K562 (cell line): Measurements from ENCODE around the gene GLMP. TPM values are rescaled to one million over a fixed set of nuclear protein-coding genes. Genes with fewer than 3 reads are reported as not detected.
A peak's percentile ranks its signal among the peaks of the same experiment; 100 is the strongest.

Experiments used
- ATAC-seq: fragments of 200-7000 bp; cut with Tn5 transposase; 3 replicates; pipeline ENCODE4 v1.9.1; 2020; ENCODE audit warnings: moderate library complexity
- BruUV-seq: library from RNA; stranded (reverse); fragments of 400-500 nt; replicated peaks from 2 replicates; lab custom pipeline; 2021; lab: Mats Ljungman, UMichigan
- CTCF ChIA-PET: fragments of 300-600 bp; formaldehyde crosslinking; extraction: SDS; loops from one replicate; lab custom pipeline; 2021; ENCODE audit warnings: low intra/inter-chr PET ratio; lab: Yijun Ruan, JAX
- POLR2A ChIA-PET: fragments of 300-600, 350-650 bp; sonication (Branson Sonifier 250); formaldehyde crosslinking; extraction: SDS; loops from one replicate; lab custom pipeline; 2021; ENCODE audit warnings: antibody characterized with exemption, inconsistent platforms; lab: Yijun Ruan, JAX
- DNase-seq, 4 experiments: peaks; one replicate each; pipeline versions ENCODE4 v3.0.0 to v3.0.0-alpha.2; 2011 to 2018; ENCODE audit warnings: low spot score in 3 of 4, mixed read lengths in 3 of 4; ENCODE audit errors: extremely low read depth in 1 of 4
- FAIRE-seq: peaks from 2 replicates; lab custom pipeline; 2011; peaks lifted over from hg19 to GRCh38; lab: Jason Lieb, UNC
- H2AFZ ChIP-seq: 2 replicates; pipeline ENCODE4 v1.6.0; 2011; ENCODE audit warnings: low read depth, low read length, control low read depth, inconsistent platforms
- H3K27ac ChIP-seq: fragments of 200-600 bp; 3 replicates; pipeline ENCODE4 v1.8.0; 2011; ENCODE audit warnings: low read depth, mild to moderate bottlenecking, control low read depth, inconsistent platforms, low read length, moderate library complexity, mixed read lengths; ENCODE audit errors: extremely low read depth
- H3K27me3 ChIP-seq, 2 experiments: fragments of 300-600 bp in 1 of 2; 2 replicates in 1 of 2; 3 replicates in 1 of 2; pipeline versions ENCODE4 v1.6.0 to v1.8.0; 2011; ENCODE audit warnings: inconsistent platforms in 2 of 2, low read length in 2 of 2, mild to moderate bottlenecking in 1 of 2, mixed read lengths in 1 of 2, moderate library complexity in 1 of 2; ENCODE audit not compliant: control insufficient read depth in 2 of 2, insufficient read depth in 2 of 2
- H3K36me3 ChIP-seq: fragments of 300-600 bp; 3 replicates; pipeline ENCODE4 v1.8.0; 2011; ENCODE audit warnings: mild to moderate bottlenecking, low read length, inconsistent platforms; ENCODE audit not compliant: control insufficient read depth, insufficient read depth
- H3K4me1 ChIP-seq, 2 experiments: fragments of 200-600 bp in 1 of 2; replicated peaks in 1 of 2; 2 replicates in 1 of 2; 3 replicates in 1 of 2; pipeline versions ENCODE4 v1.5.1 to v1.8.0; 2011; ENCODE audit warnings: inconsistent platforms in 2 of 2, low read length in 2 of 2, mild to moderate bottlenecking in 1 of 2, mixed read lengths in 1 of 2, moderate library complexity in 1 of 2; ENCODE audit not compliant: control insufficient read depth in 2 of 2, insufficient read depth in 2 of 2
- H3K4me2 ChIP-seq: 2 replicates; pipeline ENCODE4 v1.6.1; 2011; ENCODE audit warnings: low read length, control low read depth, inconsistent platforms, mixed read lengths; ENCODE audit not compliant: insufficient read depth
- H3K4me3 ChIP-seq: fragments of 200-600 bp; sonication (generic), shearing (Covaris generic); 2 replicates; pipeline ENCODE4 v1.5.1; 2016; ENCODE audit warnings: control low read depth, inconsistent platforms
- H3K79me2 ChIP-seq: fragments of 200-600 bp; 3 replicates; pipeline ENCODE4 v1.8.0; 2011; ENCODE audit warnings: low read length, inconsistent platforms; ENCODE audit not compliant: control insufficient read depth, insufficient read depth
- H3K9ac ChIP-seq, 2 experiments: 2 replicates each; pipeline versions ENCODE4 v1.6.0 to v1.6.1; 2011; ENCODE audit warnings: low read depth in 2 of 2, low read length in 2 of 2, control low read depth in 1 of 2, inconsistent platforms in 1 of 2, mild to moderate bottlenecking in 1 of 2, mixed read lengths in 1 of 2; ENCODE audit not compliant: insufficient read depth in 1 of 2
- H3K9me1 ChIP-seq: one replicate; pipeline ENCODE4 v1.6.0; 2011; ENCODE audit warnings: inconsistent platforms, mild to moderate bottlenecking, low read length, moderate library complexity; ENCODE audit not compliant: control insufficient read depth, insufficient read depth
- H3K9me3 ChIP-seq: replicated peaks from 2 replicates; pipeline ENCODE4 v1.5.1; 2011; ENCODE audit warnings: low read depth, low read length, inconsistent platforms; ENCODE audit not compliant: control insufficient read depth, insufficient read depth
- H4K20me1 ChIP-seq: replicated peaks from 2 replicates; pipeline ENCODE4 v1.6.1; 2011; ENCODE audit warnings: low read length, inconsistent platforms, mixed read lengths; ENCODE audit not compliant: control insufficient read depth, insufficient read depth
- JUNB ChIP-seq: fragments of 450-650 bp; formaldehyde crosslinking; conservative IDR thresholded peaks from 2 replicates; pipeline ENCODE4 v1.4.0; 2020; ENCODE audit warnings: mild to moderate bottlenecking
- NR2F6 ChIP-seq: fragments of 450-650 bp; formaldehyde crosslinking; IDR thresholded peaks from 2 replicates; pipeline ENCODE4 v1.4.0; 2020; ENCODE audit warnings: mild to moderate bottlenecking
- RBBP5 ChIP-seq: fragments of 200-600 bp; sonication (generic); IDR thresholded peaks from 2 replicates; pipeline ENCODE4 v1.6.1; 2012; ENCODE audit warnings: borderline replicate concordance, mild to moderate bottlenecking, low read length, control low read depth, inconsistent platforms; ENCODE audit not compliant: insufficient read depth, poor library complexity, severe bottlenecking
- TCF7L2 ChIP-seq: fragments of 150-350 bp; IDR thresholded peaks from 2 replicates; pipeline ENCODE4 v1.6.1; 2016; ENCODE audit warnings: low read depth, mild to moderate bottlenecking, low read length, moderate library complexity
- ZNF165 ChIP-seq: fragments of 250-450 bp; sonication (Bioruptor Pico); IDR thresholded peaks from 2 replicates; pipeline ENCODE4 v1.4.0; 2020; ENCODE audit warnings: borderline replicate concordance
- ZNF780A ChIP-seq: fragments of 250-450 bp; sonication (Bioruptor Pico); IDR thresholded peaks from 2 replicates; pipeline ENCODE4 v1.5.0; 2021; ENCODE audit warnings: mild to moderate bottlenecking
- WGBS: fragments of 100-300 bp; shearing (Covaris generic); methylation state at CpG from one replicate; pipeline ENCODE4 v1.1.6; 2016; ENCODE audit warnings: low coverage, mixed read lengths; ENCODE audit not compliant: insufficient coverage; ENCODE audit errors: missing lambda C conversion rate; 5-methylcytosine and 5-hydroxymethylcytosine counted together
- in situ Hi-C: fragments of 300-500 bp; cut with MboI; formaldehyde crosslinking; loops from 4 replicates; pipeline ENCODE4 v1.15.0; 2018; ENCODE audit warnings: inconsistent platforms, mixed read lengths
- intact Hi-C: fragments of 100-400 bp; cut with micrococcal nuclease; formaldehyde crosslinking; loops from 2 replicates; pipeline ENCODE4 v1.14.2; 2022
- polyA plus RNA-seq, 8 experiments: library from polyadenylated mRNA; depleted of rRNA in 4 of 8; stranded (reverse) in 5 of 8; unstranded in 3 of 8; fragments of >200 nt; fragmentation: Nextera tagmentation in 2 of 8; fragmentation: Illumina TruSeq in 1 of 8; extraction: Ambion mirVana in 2 of 8; extraction: Trizol in 1 of 8; gene quantifications; 2 replicates each; pipeline versions ENCODE4 v1.2.1 to v1.2.3, GENCODE V29; 2011 to 2014; ENCODE audit warnings: inconsistent platforms in 1 of 8, missing spikeins in 1 of 8
- total RNA-seq, 7 experiments: library from RNA; depleted of rRNA in 6 of 7; stranded (reverse); fragments of >200 nt in 6 of 7; fragmentation: Illumina TruSeq in 2 of 7; extraction: Trizol in 2 of 7; gene quantifications; 2 replicates each; pipeline versions ENCODE4 v1.2.1 to v1.2.3, GENCODE V29; 2011 to 2021; ENCODE audit warnings: low replicate concordance in 1 of 7
- TF ChIP-seq, protein P1 (sequence below): fragments of 250-450 bp; sonication (Bioruptor Pico); IDR thresholded peaks from 2 replicates; pipeline ENCODE4 v1.8.0; 2022; ENCODE audit warnings: moderate library complexity, mild to moderate bottlenecking, inconsistent platforms
- TF ChIP-seq, protein P2 (sequence below): fragments of 450-650 bp; IDR thresholded peaks from one replicate; pipeline ENCODE4 v1.6.1; 2018; ENCODE audit warnings: mild to moderate bottlenecking, moderate library complexity; ENCODE audit not compliant: partially characterized antibody
- TF ChIP-seq, protein P3 (sequence below): fragments of 250-450 bp; sonication (Bioruptor Pico); IDR thresholded peaks from 2 replicates; pipeline ENCODE4 v1.5.0; 2022; ENCODE audit warnings: mild to moderate bottlenecking

Gene GLMP
- total and polyA plus RNA-seq, 9 of the 15 experiments (the other 6 are each of a cell fraction or from before 2014, with no cell fraction given): 8.3 to 28.2 (median 22.4) TPM

DNA sequence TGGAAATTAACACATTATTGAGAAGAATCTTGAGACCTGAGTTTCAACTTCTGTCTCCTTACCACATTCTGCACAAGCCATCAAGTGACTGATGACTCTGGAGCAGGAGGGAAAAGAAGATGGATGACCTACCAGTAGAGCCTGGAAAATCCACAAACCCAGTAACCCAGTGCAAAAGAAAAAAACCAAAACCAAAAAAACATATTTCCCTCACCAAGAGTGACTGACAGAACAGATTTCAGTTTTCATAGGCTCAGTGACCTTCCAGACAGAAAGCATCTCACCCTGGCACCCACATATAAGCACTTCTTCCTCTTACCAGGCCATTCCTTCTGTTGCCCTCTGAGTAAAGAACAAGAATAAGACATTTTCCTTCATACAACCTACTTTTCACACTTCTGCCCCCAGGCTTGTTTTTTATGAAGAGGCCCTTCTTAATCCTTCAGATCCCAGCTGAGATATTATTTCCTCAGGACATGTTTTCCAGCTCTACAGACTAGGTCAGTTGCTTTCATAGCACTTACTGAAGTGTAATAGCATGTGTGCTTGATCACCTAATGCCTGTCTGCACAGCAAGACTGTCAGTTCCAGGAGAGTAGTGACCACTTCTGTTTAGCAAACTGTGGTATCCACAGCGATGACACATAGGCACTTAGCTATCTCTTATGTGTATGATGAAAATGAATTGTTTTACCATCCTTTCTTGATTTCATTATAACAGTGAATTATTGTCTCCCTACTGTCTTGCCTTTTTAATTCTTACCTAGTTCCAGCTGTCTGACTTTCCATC, 46.9 kb upstream of the GLMP start:
- FAIRE-seq (peak; percentile 15), ATAC-seq (no peak), DNase-seq (no peak)
- Histone ChIP-seq H3K9ac (no peak overlapping the region), H3K79me2 (peaks cover 12% of the 10 kb centered on the region), H3K27ac (no peak overlapping the region), H3K4me2 (no peak overlapping the region), H2AFZ (no peak overlapping the region), H4K20me1 (peaks cover 2% of the 10 kb centered on the region; the same call in 1 of the 2 replicates), H3K9me1 (no peaks in the 10 kb centered on the region), H3K9me3 (no peaks in the 10 kb centered on the region), H3K27me3 (peaks cover 0 to 4% of the 10 kb centered on the region in 2 experiments; a peak in 1 of 5 replicates), H3K4me3 (no peak overlapping the region)
- WGBS: 10% methylated on average over 1 of the region's 1 CpG
- BruUV-seq: no TSS peak
- intact Hi-C loops (no loop called here), in situ Hi-C loops (no loop called here)
- CTCF ChIA-PET: no interaction called here
- TF ChIP-seq, protein P1, sequence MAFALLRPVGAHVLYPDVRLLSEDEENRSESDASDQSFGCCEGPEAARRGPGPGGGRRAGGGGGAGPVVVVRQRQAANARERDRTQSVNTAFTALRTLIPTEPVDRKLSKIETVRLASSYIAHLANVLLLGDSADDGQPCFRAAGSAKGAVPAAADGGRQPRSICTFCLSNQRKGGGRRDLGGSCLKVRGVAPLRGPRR (CRISPR knock-in tag): no peak
- TF ChIP-seq TCF7L2 (no peak), RBBP5 (no peak), ZNF165 (CRISPR knock-in tag) (no peak), NR2F6 (CRISPR knock-in tag) (no peak), JUNB (CRISPR knock-in tag) (no peak), ZNF780A (CRISPR knock-in tag) (no peak)
- TF ChIP-seq, protein P2, sequence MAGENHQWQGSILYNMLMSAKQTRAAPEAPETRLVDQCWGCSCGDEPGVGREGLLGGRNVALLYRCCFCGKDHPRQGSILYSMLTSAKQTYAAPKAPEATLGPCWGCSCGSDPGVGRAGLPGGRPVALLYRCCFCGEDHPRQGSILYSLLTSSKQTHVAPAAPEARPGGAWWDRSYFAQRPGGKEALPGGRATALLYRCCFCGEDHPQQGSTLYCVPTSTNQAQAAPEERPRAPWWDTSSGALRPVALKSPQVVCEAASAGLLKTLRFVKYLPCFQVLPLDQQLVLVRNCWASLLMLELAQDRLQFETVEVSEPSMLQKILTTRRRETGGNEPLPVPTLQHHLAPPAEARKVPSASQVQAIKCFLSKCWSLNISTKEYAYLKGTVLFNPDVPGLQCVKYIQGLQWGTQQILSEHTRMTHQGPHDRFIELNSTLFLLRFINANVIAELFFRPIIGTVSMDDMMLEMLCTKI: no peak
- TF ChIP-seq, protein P3, sequence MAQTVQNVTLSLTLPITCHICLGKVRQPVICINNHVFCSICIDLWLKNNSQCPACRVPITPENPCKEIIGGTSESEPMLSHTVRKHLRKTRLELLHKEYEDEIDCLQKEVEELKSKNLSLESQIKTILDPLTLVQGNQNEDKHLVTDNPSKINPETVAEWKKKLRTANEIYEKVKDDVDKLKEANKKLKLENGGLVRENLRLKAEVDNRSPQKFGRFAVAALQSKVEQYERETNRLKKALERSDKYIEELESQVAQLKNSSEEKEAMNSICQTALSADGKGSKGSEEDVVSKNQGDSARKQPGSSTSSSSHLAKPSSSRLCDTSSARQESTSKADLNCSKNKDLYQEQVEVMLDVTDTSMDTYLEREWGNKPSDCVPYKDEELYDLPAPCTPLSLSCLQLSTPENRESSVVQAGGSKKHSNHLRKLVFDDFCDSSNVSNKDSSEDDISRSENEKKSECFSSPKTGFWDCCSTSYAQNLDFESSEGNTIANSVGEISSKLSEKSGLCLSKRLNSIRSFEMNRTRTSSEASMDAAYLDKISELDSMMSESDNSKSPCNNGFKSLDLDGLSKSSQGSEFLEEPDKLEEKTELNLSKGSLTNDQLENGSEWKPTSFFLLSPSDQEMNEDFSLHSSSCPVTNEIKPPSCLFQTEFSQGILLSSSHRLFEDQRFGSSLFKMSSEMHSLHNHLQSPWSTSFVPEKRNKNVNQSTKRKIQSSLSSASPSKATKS: no peak
- TF ChIP-seq, all 486 proteins: peak for 0
- H3K4me1 ChIP-seq: no peaks in the 10 kb centered on the region; a peak in 2 of 5 replicates
- H3K36me3 ChIP-seq: no peaks in the 10 kb centered on the region
- POLR2A ChIA-PET: interaction anchor here (0.7 to 1.7 kb wide), 4 partner anchors 19 to 139 kb away, joined by 3 to 5 read pairs (median 3); no protein-coding TSS in a partner anchor
